A549 (cell line): ENCODE data around the gene CRADD. TPM values are rescaled to one million over a fixed set of nuclear protein-coding genes. Genes with fewer than 3 reads are reported as not detected.
A peak's percentile ranks its signal among the peaks of the same experiment; 100 is the strongest.

ENCODE experiments used
- ATAC-seq, 2 experiments: fragments of 200-7000 bp in 1 of 2; fragments of >200 bp in 1 of 2; cut with Nextera tagmentation in 1 of 2; cut with Tn5 transposase in 1 of 2; 3 replicates each; pipeline versions ENCODE4 v1.8.0 to v1.9.1; 2018 to 2020; ENCODE audit warnings: mild to moderate bottlenecking in 1 of 2, moderate library complexity in 1 of 2
- CTCF ChIA-PET: fragments of 300-600 bp; sonication (Branson Sonifier 250); formaldehyde crosslinking; extraction: SDS; loops from one replicate; lab custom pipeline; 2021; ENCODE audit warnings: antibody characterized with exemption, inconsistent platforms; lab: Yijun Ruan, JAX
- POLR2A ChIA-PET: fragments of 350-600 bp; formaldehyde crosslinking; extraction: SDS; loops from one replicate; lab custom pipeline; 2021; ENCODE audit warnings: antibody characterized with exemption, inconsistent platforms; lab: Yijun Ruan, JAX
- DNase-seq, 2 experiments: peaks; one replicate each; pipeline versions ENCODE4 v3.0.0 to v3.0.0-alpha.2; 2011 to 2016; ENCODE audit warnings: low read depth in 1 of 2, low spot score in 1 of 2
- FAIRE-seq: peaks from 2 replicates; lab custom pipeline; 2011; peaks lifted over from hg19 to GRCh38; lab: Jason Lieb, UNC
- H3K27ac ChIP-seq, 2 experiments: fragments of >200 bp; sonication (Bioruptor Twin); formaldehyde crosslinking; 3 replicates each; pipeline ENCODE4 v1.5.1; 2016 to 2017
- H3K4me1 ChIP-seq: fragments of >200 bp; sonication (Bioruptor Twin); formaldehyde crosslinking; 3 replicates; pipeline ENCODE4 v1.6.1; 2016
- H3K4me2 ChIP-seq: fragments of >200 bp; sonication (Bioruptor Twin); formaldehyde crosslinking; 3 replicates; pipeline ENCODE4 v1.6.1; 2016
- H3K4me3 ChIP-seq: fragments of >200 bp; sonication (Bioruptor Twin); formaldehyde crosslinking; 3 replicates; pipeline ENCODE4 v1.5.1; 2016
- H3K9me3 ChIP-seq: fragments of >200 bp; sonication (Bioruptor Twin); formaldehyde crosslinking; 3 replicates; pipeline ENCODE4 v1.6.1; 2016
- ATOH8 ChIP-seq: fragments of 250-450 bp; sonication (Bioruptor Pico); IDR thresholded peaks from 2 replicates; pipeline ENCODE4 v1.5.0; 2020; ENCODE audit warnings: low read depth, mild to moderate bottlenecking, moderate library complexity
- BHLHE40 ChIP-seq: IDR thresholded peaks from 2 replicates; pipeline ENCODE4 v1.6.1; 2012; ENCODE audit warnings: low read depth, low read length, inconsistent platforms
- CBX2 ChIP-seq: fragments of 200-600 bp; sonication (generic); IDR thresholded peaks from 2 replicates; pipeline ENCODE4 v1.6.1; 2016; ENCODE audit warnings: low read depth, mild to moderate bottlenecking, borderline replicate concordance
- CHD4 ChIP-seq: fragments of 200-600 bp; sonication (generic); IDR thresholded peaks from 2 replicates; pipeline ENCODE4 v1.6.1; 2016; ENCODE audit warnings: antibody characterized with exemption, mild to moderate bottlenecking, borderline replicate concordance
- EP300 ChIP-seq, 2 experiments: fragments of >200 bp; sonication (Bioruptor Twin); formaldehyde crosslinking; IDR thresholded peaks; 2 replicates in 1 of 2; 3 replicates in 1 of 2; pipeline ENCODE4 v1.6.1; 2016 to 2017
- ESRRA ChIP-seq: fragments of 150-350 bp; IDR thresholded peaks from 2 replicates; pipeline ENCODE4 v1.6.1; 2014; ENCODE audit warnings: mild to moderate bottlenecking, low read length, borderline replicate concordance
- FOSL2 ChIP-seq, 2 experiments: fragments of 450-650 bp in 1 of 2; fragments of >200 bp in 1 of 2; sonication (Bioruptor Twin) in 1 of 2; formaldehyde crosslinking; IDR thresholded peaks; 2 replicates each; pipeline versions ENCODE4 v1.5.0 to v1.6.1; 2016 to 2020; ENCODE audit warnings: mild to moderate bottlenecking in 1 of 2, moderate library complexity in 1 of 2
- GATA3 ChIP-seq: IDR thresholded peaks from 2 replicates; pipeline ENCODE4 v1.6.1; 2012; ENCODE audit warnings: borderline replicate concordance
- HMGXB4 ChIP-seq: fragments of 250-450 bp; sonication (Bioruptor Pico); IDR thresholded peaks from 2 replicates; pipeline ENCODE4 v1.5.0; 2021; ENCODE audit warnings: mild to moderate bottlenecking, moderate library complexity, borderline replicate concordance
- HOXB13 ChIP-seq: fragments of 250-450 bp; sonication (Bioruptor Pico); IDR thresholded peaks from 2 replicates; pipeline ENCODE4 v1.5.0; 2020; ENCODE audit warnings: low read depth, mild to moderate bottlenecking, moderate library complexity
- JUN ChIP-seq, 2 experiments: fragments of >200 bp; sonication (Bioruptor Twin); formaldehyde crosslinking; IDR thresholded peaks; 2 replicates in 1 of 2; 3 replicates in 1 of 2; pipeline ENCODE4 v1.6.1; 2016 to 2017
- JUNB ChIP-seq: fragments of >200 bp; sonication (Bioruptor Twin); formaldehyde crosslinking; IDR thresholded peaks from 2 replicates; pipeline ENCODE4 v1.6.1; 2016
- KDM5A ChIP-seq: fragments of 200-600 bp; sonication (generic); IDR thresholded peaks from 2 replicates; pipeline ENCODE4 v1.6.1; 2016; ENCODE audit warnings: antibody characterized with exemption, mild to moderate bottlenecking
- MAX ChIP-seq: IDR thresholded peaks from 2 replicates; pipeline ENCODE4 v1.6.1; 2012
- MAZ ChIP-seq: fragments of 150-350 bp; IDR thresholded peaks from 2 replicates; pipeline ENCODE4 v1.6.1; 2014; ENCODE audit warnings: antibody characterized with exemption, low read depth, low read length, borderline replicate concordance
- NFE2L2 ChIP-seq: fragments of 150-350 bp; conservative IDR thresholded peaks from 2 replicates; pipeline ENCODE4 v1.6.1; 2014; ENCODE audit warnings: low read length
- NPAS2 ChIP-seq: fragments of 250-450 bp; sonication (Bioruptor Pico); IDR thresholded peaks from 2 replicates; pipeline ENCODE4 v1.8.0; 2022; ENCODE audit warnings: mild to moderate bottlenecking, moderate library complexity, borderline replicate concordance
- PBX3 ChIP-seq: IDR thresholded peaks from 2 replicates; pipeline ENCODE4 v1.6.1; 2012
- POLR2A ChIP-seq: IDR thresholded peaks from 2 replicates; pipeline ENCODE4 v1.6.1; 2012; ENCODE audit warnings: mild to moderate bottlenecking, low read length
- POLR2AphosphoS2 ChIP-seq: conservative IDR thresholded peaks from 2 replicates; pipeline ENCODE4 v1.6.1; 2012; ENCODE audit warnings: low read length, improper control_type of control experiment, inconsistent platforms
- RCOR1 ChIP-seq: fragments of 150-350 bp; IDR thresholded peaks from 2 replicates; pipeline ENCODE4 v1.6.1; 2014; ENCODE audit warnings: antibody characterized with exemption, low read length, low read depth
- RNF2 ChIP-seq: fragments of 200-600 bp; sonication (generic); IDR thresholded peaks from 2 replicates; pipeline ENCODE4 v1.6.1; 2016; ENCODE audit warnings: low read depth, mild to moderate bottlenecking, antibody characterized with exemption, moderate library complexity, borderline replicate concordance
- SMC3 ChIP-seq: fragments of >200 bp; sonication (Bioruptor Twin); formaldehyde crosslinking; IDR thresholded peaks from 3 replicates; pipeline ENCODE4 v1.6.1; 2018; ENCODE audit warnings: inconsistent platforms
- TFCP2L1 ChIP-seq: fragments of 250-450 bp; sonication (Bioruptor Pico); IDR thresholded peaks from 2 replicates; pipeline ENCODE4 v1.5.0; 2021; ENCODE audit warnings: mild to moderate bottlenecking
- ZC3H11A ChIP-seq: fragments of 450-650 bp; IDR thresholded peaks from 2 replicates; pipeline ENCODE4 v1.6.1; 2014; ENCODE audit warnings: antibody characterized with exemption, mild to moderate bottlenecking
- ZSCAN20 ChIP-seq: fragments of 250-450 bp; sonication (Bioruptor Pico); IDR thresholded peaks from 2 replicates; pipeline ENCODE4 v1.8.0; 2022; ENCODE audit warnings: mild to moderate bottlenecking, moderate library complexity
- WGBS: methylation state at CpG from one replicate; pipeline ENCODE4 v1.1.6; 2017; ENCODE audit errors: missing lambda C conversion rate; 5-methylcytosine and 5-hydroxymethylcytosine counted together
- polyA plus RNA-seq, 4 experiments: library from polyadenylated mRNA; depleted of rRNA in 3 of 4; stranded (reverse); fragments of >200 nt; fragmentation: RNase III in 1 of 4; extraction: RNeasy Plus Mini Kit Qiagen cat#74134 plus additional on column Dnase treatment in 1 of 4; gene quantifications; 2 replicates in 3 of 4; 3 replicates in 1 of 4; pipeline ENCODE4 v1.2.3, GENCODE V29; 2011 to 2017
- TF ChIP-seq, protein P1 (sequence below): fragments of 200-600 bp; sonication (generic); IDR thresholded peaks from 2 replicates; pipeline ENCODE4 v1.6.1; 2016; ENCODE audit warnings: antibody characterized with exemption, mild to moderate bottlenecking, moderate library complexity

Gene CRADD
- polyA plus RNA-seq, 2 of the 4 experiments (the other 2 are of a cell fraction): 13.2 to 23.0 TPM

DNA sequence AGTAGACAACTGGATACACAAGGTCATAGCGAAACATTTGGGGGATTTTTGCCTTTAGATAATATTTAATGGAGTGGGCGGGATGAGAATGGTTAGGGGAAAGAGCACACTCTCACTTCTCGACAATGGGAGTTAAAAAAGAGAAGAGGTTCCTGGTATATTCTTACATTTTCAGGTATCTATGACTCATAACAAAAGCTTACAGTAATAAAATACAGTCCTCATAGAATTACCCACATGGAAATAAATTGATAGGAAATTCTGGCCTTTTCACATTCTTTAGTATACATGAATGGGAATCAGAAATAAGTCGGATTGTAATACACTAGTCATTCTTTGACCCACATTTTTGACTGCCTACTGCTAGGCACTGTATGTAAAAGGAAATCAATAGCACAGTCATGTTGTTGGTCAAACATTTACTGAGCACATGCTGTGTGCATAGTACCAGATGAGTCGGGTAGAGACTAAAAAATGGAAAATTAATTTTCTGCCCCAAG lies 8.2 kb upstream of the CRADD start:
- no peak overlapping the region for H3K4me3 ChIP-seq
- H3K9me3 ChIP-seq: peaks cover 9% of the 10 kb centered on the region
- ChIA-PET POLR2A (no interaction called here), CTCF (no interaction called here)
- H3K27ac ChIP-seq: no peak overlapping the region
- H3K4me2 ChIP-seq: no peak overlapping the region
- no peak for TF ChIP-seq FOSL2 (IDR thresholded peaks at IDR 0.05)
- 0 out of 2 replicates have a peak, but pooled peaks have one; percentile 13 for TF ChIP-seq FOSL2 (CRISPR knock-in tag; IDR thresholded peaks at IDR 0.05)
- no peak for TF ChIP-seq TFCP2L1 (CRISPR knock-in tag)
- ATAC-seq (no peak), FAIRE-seq (no peak), DNase-seq (no peak)
- H3K4me1 ChIP-seq: no peaks in the 10 kb centered on the region
- 74% methylated on average over 5 of the region's 5 CpGs for WGBS

GRCh38 chr12:93669452-93669851 lies 7.7 kb upstream of the CRADD start:
- TF ChIP-seq NFE2L2: no peak
- TF ChIP-seq BHLHE40: no peak
- no peak for TF ChIP-seq ZSCAN20 (CRISPR knock-in tag)
- TF ChIP-seq POLR2A: no peak
- no peak for TF ChIP-seq CHD4
- TF ChIP-seq NPAS2 (CRISPR knock-in tag): no peak
- TF ChIP-seq PBX3: no peak
- no peak for TF ChIP-seq MAZ
- TF ChIP-seq CBX2: no peak
- TF ChIP-seq RCOR1: no peak
- TF ChIP-seq, protein P1, sequence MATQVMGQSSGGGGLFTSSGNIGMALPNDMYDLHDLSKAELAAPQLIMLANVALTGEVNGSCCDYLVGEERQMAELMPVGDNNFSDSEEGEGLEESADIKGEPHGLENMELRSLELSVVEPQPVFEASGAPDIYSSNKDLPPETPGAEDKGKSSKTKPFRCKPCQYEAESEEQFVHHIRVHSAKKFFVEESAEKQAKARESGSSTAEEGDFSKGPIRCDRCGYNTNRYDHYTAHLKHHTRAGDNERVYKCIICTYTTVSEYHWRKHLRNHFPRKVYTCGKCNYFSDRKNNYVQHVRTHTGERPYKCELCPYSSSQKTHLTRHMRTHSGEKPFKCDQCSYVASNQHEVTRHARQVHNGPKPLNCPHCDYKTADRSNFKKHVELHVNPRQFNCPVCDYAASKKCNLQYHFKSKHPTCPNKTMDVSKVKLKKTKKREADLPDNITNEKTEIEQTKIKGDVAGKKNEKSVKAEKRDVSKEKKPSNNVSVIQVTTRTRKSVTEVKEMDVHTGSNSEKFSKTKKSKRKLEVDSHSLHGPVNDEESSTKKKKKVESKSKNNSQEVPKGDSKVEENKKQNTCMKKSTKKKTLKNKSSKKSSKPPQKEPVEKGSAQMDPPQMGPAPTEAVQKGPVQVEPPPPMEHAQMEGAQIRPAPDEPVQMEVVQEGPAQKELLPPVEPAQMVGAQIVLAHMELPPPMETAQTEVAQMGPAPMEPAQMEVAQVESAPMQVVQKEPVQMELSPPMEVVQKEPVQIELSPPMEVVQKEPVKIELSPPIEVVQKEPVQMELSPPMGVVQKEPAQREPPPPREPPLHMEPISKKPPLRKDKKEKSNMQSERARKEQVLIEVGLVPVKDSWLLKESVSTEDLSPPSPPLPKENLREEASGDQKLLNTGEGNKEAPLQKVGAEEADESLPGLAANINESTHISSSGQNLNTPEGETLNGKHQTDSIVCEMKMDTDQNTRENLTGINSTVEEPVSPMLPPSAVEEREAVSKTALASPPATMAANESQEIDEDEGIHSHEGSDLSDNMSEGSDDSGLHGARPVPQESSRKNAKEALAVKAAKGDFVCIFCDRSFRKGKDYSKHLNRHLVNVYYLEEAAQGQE: no peak
- TF ChIP-seq JUNB: no peak
- TF ChIP-seq SMC3: no peak
- TF ChIP-seq FOSL2 (IDR thresholded peaks at IDR 0.05): no peak
- no peak for TF ChIP-seq FOSL2 (CRISPR knock-in tag; IDR thresholded peaks at IDR 0.05)
- TF ChIP-seq EP300 (IDR thresholded peaks at IDR 0.05): no peak
- no peak for TF ChIP-seq HOXB13 (CRISPR knock-in tag)
- ChIA-PET CTCF (no interaction called here), POLR2A (no interaction called here)
- Histone ChIP-seq H3K9me3 (peaks cover 9% of the 10 kb centered on the region), H3K4me1 (no peaks in the 10 kb centered on the region), H3K27ac (no peak overlapping the region), H3K4me3 (no peak overlapping the region), H3K4me2 (no peak overlapping the region)
- DNase-seq: no peak
- ATAC-seq: no peak
- no peak for FAIRE-seq
- 71% methylated on average over 3 of the region's 3 CpGs for WGBS

- no peak for DNase-seq
- FAIRE-seq: no peak
- no peak overlapping the region for H3K27ac ChIP-seq
- H3K4me2 ChIP-seq: no peak overlapping the region
- 85% methylated on average over 4 of the region's 4 CpGs for WGBS
- peaks cover 9% of the 10 kb centered on the region for H3K9me3 ChIP-seq
- H3K4me1 ChIP-seq: no peaks in the 10 kb centered on the region
- CTCF ChIA-PET: no interaction called here
- no peak overlapping the region for H3K4me3 ChIP-seq
- POLR2A ChIA-PET: no interaction called here
- TF ChIP-seq ZC3H11A (no peak), KDM5A (no peak), POLR2AphosphoS2 (no peak), HMGXB4 (CRISPR knock-in tag) (no peak), ZSCAN20 (CRISPR knock-in tag) (no peak), ATOH8 (CRISPR knock-in tag) (no peak), JUN (IDR thresholded peaks at IDR 0.05) (no peak), RNF2 (no peak), ESRRA (no peak), SMC3 (no peak), FOSL2 (IDR thresholded peaks at IDR 0.05) (no peak), FOSL2 (CRISPR knock-in tag; IDR thresholded peaks at IDR 0.05) (no peak), NFE2L2 (no peak), GATA3 (no peak), MAX (no peak), MAZ (no peak)
- no peak for ATAC-seq
Measured at GRCh38 chr12:93670104-93670503, 7.1 kb upstream of the CRADD start.
